SK-N-SH treated with all-trans-retinoic acid at 6 μM for 48 hours (cell line): Measurements from ENCODE around the gene MID1.

ENCODE experiments used
- ATAC-seq: fragments of 200-7000 bp; cut with Tn5 transposase; 3 replicates; pipeline ENCODE4 v1.9.1; 2020; ENCODE audit warnings: mild to moderate bottlenecking, moderate library complexity
- ARNTL ChIP-seq: fragments of 450-650 bp; formaldehyde crosslinking; IDR thresholded peaks from 2 replicates; pipeline ENCODE4 v1.5.0; 2020; ENCODE audit warnings: low read depth, mild to moderate bottlenecking, moderate library complexity, borderline replicate concordance
- BACH2 ChIP-seq: fragments of 250-450 bp; sonication (Bioruptor Pico); IDR thresholded peaks from 2 replicates; pipeline ENCODE4 v1.9.0; 2021; ENCODE audit warnings: mild to moderate bottlenecking, borderline replicate concordance
- CREB5 ChIP-seq: fragments of 250-450 bp; sonication (Bioruptor Pico); IDR thresholded peaks from 2 replicates; pipeline ENCODE4 v1.5.1; 2020; ENCODE audit warnings: low read depth, mild to moderate bottlenecking, moderate library complexity
- CSDC2 ChIP-seq: fragments of 250-450 bp; sonication (Bioruptor Pico); IDR thresholded peaks from 2 replicates; pipeline ENCODE4 v1.5.0; 2020; ENCODE audit warnings: mild to moderate bottlenecking, moderate library complexity
- CSRNP3 ChIP-seq: fragments of 250-450 bp; sonication (Bioruptor Pico); IDR thresholded peaks from 2 replicates; pipeline ENCODE4 v1.5.1; 2021; ENCODE audit warnings: mild to moderate bottlenecking, moderate library complexity
- ESRRG ChIP-seq: fragments of 250-450 bp; sonication (Bioruptor Pico); IDR thresholded peaks from 2 replicates; pipeline ENCODE4 v1.6.1; 2021; ENCODE audit warnings: mild to moderate bottlenecking
- GLIS3 ChIP-seq: fragments of 250-450 bp; sonication (Bioruptor Pico); IDR thresholded peaks from 2 replicates; pipeline ENCODE4 v1.5.0; 2020; ENCODE audit warnings: mild to moderate bottlenecking, moderate library complexity
- ISL1 ChIP-seq: fragments of 250-450 bp; sonication (Bioruptor Pico); IDR thresholded peaks from 2 replicates; pipeline ENCODE4 v2.1.2; 2022; ENCODE audit warnings: mild to moderate bottlenecking, moderate library complexity
- OSR1 ChIP-seq: fragments of 250-450 bp; sonication (Bioruptor Pico); IDR thresholded peaks from 2 replicates; pipeline ENCODE4 v1.8.0; 2022; ENCODE audit warnings: moderate library complexity, mild to moderate bottlenecking, inconsistent platforms
- PATZ1 ChIP-seq: fragments of 250-450 bp; sonication (Bioruptor Pico); IDR thresholded peaks from 2 replicates; pipeline ENCODE4 v1.8.0; 2020; ENCODE audit warnings: mild to moderate bottlenecking, moderate library complexity, borderline replicate concordance
- POU6F1 ChIP-seq: fragments of 250-450 bp; sonication (Bioruptor Pico); IDR thresholded peaks from 2 replicates; pipeline ENCODE4 v1.8.0; 2021; ENCODE audit warnings: low read depth, mild to moderate bottlenecking, moderate library complexity, borderline replicate concordance
- PPARA ChIP-seq: fragments of 250-450 bp; sonication (Bioruptor Pico); IDR thresholded peaks from 2 replicates; pipeline ENCODE4 v1.5.0; 2020; ENCODE audit warnings: mild to moderate bottlenecking, borderline replicate concordance
- RARB ChIP-seq: fragments of 250-450 bp; sonication (Bioruptor Pico); IDR thresholded peaks from 2 replicates; pipeline ENCODE4 v1.8.0; 2021; ENCODE audit warnings: mild to moderate bottlenecking, moderate library complexity
- SNAI2 ChIP-seq: fragments of 250-450 bp; sonication (Bioruptor Pico); IDR thresholded peaks from 2 replicates; pipeline ENCODE4 v1.5.0; 2020; ENCODE audit warnings: mild to moderate bottlenecking, moderate library complexity
- TCF4 ChIP-seq: fragments of 250-450 bp; sonication (Bioruptor Pico); IDR thresholded peaks from 2 replicates; pipeline ENCODE4 v1.8.0; 2021; ENCODE audit warnings: mild to moderate bottlenecking, moderate library complexity, borderline replicate concordance
- TOX ChIP-seq: fragments of 250-450 bp; sonication (Bioruptor Pico); IDR thresholded peaks from 2 replicates; pipeline ENCODE4 v1.8.0; 2021; ENCODE audit warnings: mild to moderate bottlenecking, moderate library complexity, borderline replicate concordance
- TSHZ2 ChIP-seq: fragments of 250-450 bp; sonication (Bioruptor Pico); IDR thresholded peaks from 2 replicates; pipeline ENCODE4 v1.5.0; 2020; ENCODE audit warnings: mild to moderate bottlenecking, moderate library complexity
- ZC3H10 ChIP-seq: fragments of 250-450 bp; sonication (Bioruptor Pico); IDR thresholded peaks from 2 replicates; pipeline ENCODE4 v1.5.1; 2021; ENCODE audit warnings: mild to moderate bottlenecking, moderate library complexity
- ZFP3 ChIP-seq: fragments of 250-450 bp; sonication (Bioruptor Pico); IDR thresholded peaks from 2 replicates; pipeline ENCODE4 v1.5.0; 2020; ENCODE audit warnings: mild to moderate bottlenecking, moderate library complexity
- ZFP30 ChIP-seq: fragments of 450-650 bp; formaldehyde crosslinking; IDR thresholded peaks from 2 replicates; pipeline ENCODE4 v1.5.0; 2022; ENCODE audit warnings: mild to moderate bottlenecking, moderate library complexity
- ZNF565 ChIP-seq: fragments of 450-650 bp; formaldehyde crosslinking; conservative IDR thresholded peaks from 2 replicates; pipeline ENCODE4 v1.5.0; 2020; ENCODE audit warnings: low read depth, mild to moderate bottlenecking, moderate library complexity
- ZNF70 ChIP-seq: fragments of 450-650 bp; formaldehyde crosslinking; IDR thresholded peaks from 2 replicates; pipeline ENCODE4 v1.5.0; 2020; ENCODE audit warnings: mild to moderate bottlenecking, moderate library complexity
- ZNF8 ChIP-seq: fragments of 450-650 bp; formaldehyde crosslinking; IDR thresholded peaks from 2 replicates; pipeline ENCODE4 v1.5.0; 2020; ENCODE audit warnings: mild to moderate bottlenecking, moderate library complexity

The MID1 gene

GRCh38 chrX:10429908-10430307 is 190.5 kb downstream of the MID1 start:
- TF ChIP-seq ZFP3 (CRISPR knock-in tag) = no peak
- no peak for TF ChIP-seq TOX (CRISPR knock-in tag)
- no peak for TF ChIP-seq BACH2 (CRISPR knock-in tag)
- TF ChIP-seq ESRRG = no peak
- TF ChIP-seq ZNF565 (CRISPR knock-in tag) = no peak
- TF ChIP-seq GLIS3 = no peak
- no peak for TF ChIP-seq ARNTL (CRISPR knock-in tag)
- no peak for TF ChIP-seq SNAI2 (CRISPR knock-in tag)
- TF ChIP-seq CSDC2 = no peak
- no peak for TF ChIP-seq PPARA (CRISPR knock-in tag)
- TF ChIP-seq RARB = no peak
- no peak for TF ChIP-seq ZNF70 (CRISPR knock-in tag)
- no peak for TF ChIP-seq ISL1
- TF ChIP-seq TSHZ2 = no peak
- TF ChIP-seq OSR1 (CRISPR knock-in tag) = no peak
- TF ChIP-seq ZC3H10 = no peak
- no peak for TF ChIP-seq POU6F1 (CRISPR knock-in tag)
- no peak for TF ChIP-seq ZNF8 (CRISPR knock-in tag)
- TF ChIP-seq CSRNP3 (CRISPR knock-in tag) = no peak
- no peak for ATAC-seq

- no peak for ATAC-seq
- no peak for TF ChIP-seq ARNTL (CRISPR knock-in tag)
- no peak for TF ChIP-seq ZFP30
- TF ChIP-seq PATZ1 = no peak
- no peak for TF ChIP-seq PPARA (CRISPR knock-in tag)
- TF ChIP-seq SNAI2 (CRISPR knock-in tag) = no peak
Observed at GRCh38 chrX:10427249-10427648, 193.1 kb downstream of the MID1 start.

GRCh38 chrX:10423716-10424115 is 196.7 kb downstream of the MID1 start:
- ATAC-seq = no peak
- TF ChIP-seq PPARA (CRISPR knock-in tag) (no peak), RARB (no peak), CSRNP3 (CRISPR knock-in tag) (no peak), ZNF70 (CRISPR knock-in tag) (no peak), ZFP30 (no peak), OSR1 (CRISPR knock-in tag) (no peak), TOX (CRISPR knock-in tag) (no peak), ZC3H10 (no peak), CREB5 (no peak), POU6F1 (CRISPR knock-in tag) (no peak), PATZ1 (no peak), ISL1 (no peak), TCF4 (CRISPR knock-in tag) (no peak), ZFP3 (CRISPR knock-in tag) (no peak), BACH2 (CRISPR knock-in tag) (no peak), ESRRG (no peak), ZNF565 (CRISPR knock-in tag) (no peak)
